Bronchial epithelial cell (primary cell): ENCODE data around the gene PADI1. TPM values are rescaled to one million over a fixed set of nuclear protein-coding genes. Genes with fewer than 3 reads are reported as not detected.

ENCODE experiments used
- DNase-seq: peaks from one replicate; pipeline ENCODE4 v3.0.0-alpha.2; 2010; ENCODE audit warnings: low read depth
- FAIRE-seq: peaks from 2 replicates; lab custom pipeline; 2011; peaks lifted over from hg19 to GRCh38; lab: Jason Lieb, UNC
- H3K27me3 ChIP-seq: 2 replicates; pipeline ENCODE4 v1.5.1; 2011; ENCODE audit warnings: low read length; ENCODE audit not compliant: control insufficient read depth, insufficient read depth
- H3K36me3 ChIP-seq: 2 replicates; pipeline ENCODE4 v1.5.1; 2011; ENCODE audit warnings: low read length; ENCODE audit not compliant: control insufficient read depth, insufficient read depth
- H3K4me3 ChIP-seq: 2 replicates; pipeline ENCODE4 v1.5.1; 2011; ENCODE audit warnings: mild to moderate bottlenecking, low read depth, low read length, control low read depth
- total RNA-seq: library from RNA; depleted of rRNA; stranded (reverse); fragments of >200 nt; gene quantifications from 2 replicates; pipeline ENCODE4 v1.2.1, GENCODE V29; 2014
- TF ChIP-seq, protein P1 (sequence below): IDR thresholded peaks from 2 replicates; pipeline ENCODE4 v1.5.1; 2011; ENCODE audit warnings: mild to moderate bottlenecking, moderate library complexity, low read length, control low read depth, inconsistent platforms; ENCODE audit not compliant: insufficient read depth, severe bottlenecking

The PADI1 gene
- total RNA-seq, 1 donor from 2014 or later: 11.8 TPM

GRCh38 chr1:17259233-17259873 lies 54.4 kb downstream of the PADI1 start:
- DNase-seq (no peak), FAIRE-seq (no peak)
- TF ChIP-seq, protein P1, sequence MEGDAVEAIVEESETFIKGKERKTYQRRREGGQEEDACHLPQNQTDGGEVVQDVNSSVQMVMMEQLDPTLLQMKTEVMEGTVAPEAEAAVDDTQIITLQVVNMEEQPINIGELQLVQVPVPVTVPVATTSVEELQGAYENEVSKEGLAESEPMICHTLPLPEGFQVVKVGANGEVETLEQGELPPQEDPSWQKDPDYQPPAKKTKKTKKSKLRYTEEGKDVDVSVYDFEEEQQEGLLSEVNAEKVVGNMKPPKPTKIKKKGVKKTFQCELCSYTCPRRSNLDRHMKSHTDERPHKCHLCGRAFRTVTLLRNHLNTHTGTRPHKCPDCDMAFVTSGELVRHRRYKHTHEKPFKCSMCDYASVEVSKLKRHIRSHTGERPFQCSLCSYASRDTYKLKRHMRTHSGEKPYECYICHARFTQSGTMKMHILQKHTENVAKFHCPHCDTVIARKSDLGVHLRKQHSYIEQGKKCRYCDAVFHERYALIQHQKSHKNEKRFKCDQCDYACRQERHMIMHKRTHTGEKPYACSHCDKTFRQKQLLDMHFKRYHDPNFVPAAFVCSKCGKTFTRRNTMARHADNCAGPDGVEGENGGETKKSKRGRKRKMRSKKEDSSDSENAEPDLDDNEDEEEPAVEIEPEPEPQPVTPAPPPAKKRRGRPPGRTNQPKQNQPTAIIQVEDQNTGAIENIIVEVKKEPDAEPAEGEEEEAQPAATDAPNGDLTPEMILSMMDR: no peak
- H3K4me3 ChIP-seq: no peak overlapping the region
- H3K36me3 ChIP-seq: no peaks in the 10 kb centered on the region
- H3K27me3 ChIP-seq: no peaks in the 10 kb centered on the region

DNA sequence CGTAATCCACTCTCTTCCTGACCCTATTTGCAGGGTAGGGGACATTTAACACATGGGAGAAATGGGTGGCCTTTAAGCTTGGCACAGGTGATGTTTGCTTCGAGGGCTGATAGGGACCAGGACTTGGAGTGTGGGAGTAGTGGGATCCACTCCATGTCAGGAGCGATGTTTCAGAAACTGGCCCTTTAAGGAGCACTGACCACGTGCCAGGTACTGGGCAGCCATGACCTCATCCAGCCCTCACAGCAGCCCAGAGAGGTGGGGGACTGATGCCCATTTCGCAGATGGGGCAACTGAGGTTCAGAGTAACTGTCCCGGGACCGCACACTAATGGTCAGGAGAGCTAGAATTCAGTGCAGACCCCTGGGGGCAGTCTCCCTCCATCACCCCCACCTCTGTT lies 55.3 kb downstream of the PADI1 start:
- Histone ChIP-seq H3K4me3 (no peak overlapping the region), H3K27me3 (no peaks in the 10 kb centered on the region), H3K36me3 (no peaks in the 10 kb centered on the region)
- DNase-seq (no peak), FAIRE-seq (no peak)
- TF ChIP-seq, protein P1: no peak

DNA sequence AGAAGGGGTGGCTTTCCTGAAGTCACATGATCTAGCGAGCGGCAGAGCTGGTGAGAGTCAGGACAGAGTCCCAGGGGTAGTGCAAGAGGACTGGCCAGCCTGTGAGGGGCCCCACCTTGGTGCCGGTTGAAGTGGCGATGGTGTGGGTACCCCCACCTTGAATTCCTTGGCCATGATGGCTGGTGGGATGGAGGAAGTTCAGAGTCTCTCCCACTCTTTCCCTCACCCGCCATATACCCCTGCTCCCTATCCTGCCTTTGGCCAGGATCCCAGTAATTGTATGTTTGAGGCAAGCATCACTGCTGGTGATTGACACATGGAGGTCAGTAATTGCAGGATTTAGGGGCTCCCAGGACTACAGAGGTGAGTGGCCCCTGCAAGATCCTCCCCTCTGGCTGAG lies 55.8 kb downstream of the PADI1 start:
- Histone ChIP-seq H3K4me3 (no peak overlapping the region), H3K27me3 (no peaks in the 10 kb centered on the region), H3K36me3 (no peaks in the 10 kb centered on the region)
- TF ChIP-seq, protein P1: no peak
- no peak for DNase-seq
- no peak for FAIRE-seq

DNA sequence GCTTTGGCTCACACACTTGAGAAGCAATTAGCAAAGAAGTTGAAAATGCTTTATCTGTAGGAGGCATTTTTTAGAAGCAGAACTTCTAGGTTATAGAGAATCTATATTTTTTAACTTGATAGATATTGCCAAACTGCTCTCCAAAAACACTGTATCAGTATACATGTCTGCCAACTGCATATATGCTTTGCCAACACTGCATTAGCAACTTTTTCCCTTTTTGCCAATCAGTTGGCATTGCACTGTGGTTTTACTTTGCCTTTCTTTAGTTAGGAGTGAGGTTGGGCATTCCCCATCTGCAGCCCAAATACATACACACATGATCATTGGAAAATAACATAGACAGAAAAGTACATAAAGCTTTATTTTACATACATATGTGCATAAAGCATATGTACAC lies 59.0 kb downstream of the PADI1 start:
- no peaks in the 10 kb centered on the region for H3K36me3 ChIP-seq
- DNase-seq (no peak), FAIRE-seq (no peak)
- H3K4me3 ChIP-seq: no peak overlapping the region
- H3K27me3 ChIP-seq: no peaks in the 10 kb centered on the region
- TF ChIP-seq, protein P1: no peak

- Histone ChIP-seq H3K27me3 (no peaks in the 10 kb centered on the region), H3K4me3 (no peak overlapping the region), H3K36me3 (no peaks in the 10 kb centered on the region)
- FAIRE-seq (no peak), DNase-seq (no peak)
- TF ChIP-seq, protein P1: no peak
Measured at GRCh38 chr1:17264470-17264869, 59.5 kb downstream of the PADI1 start.

DNA sequence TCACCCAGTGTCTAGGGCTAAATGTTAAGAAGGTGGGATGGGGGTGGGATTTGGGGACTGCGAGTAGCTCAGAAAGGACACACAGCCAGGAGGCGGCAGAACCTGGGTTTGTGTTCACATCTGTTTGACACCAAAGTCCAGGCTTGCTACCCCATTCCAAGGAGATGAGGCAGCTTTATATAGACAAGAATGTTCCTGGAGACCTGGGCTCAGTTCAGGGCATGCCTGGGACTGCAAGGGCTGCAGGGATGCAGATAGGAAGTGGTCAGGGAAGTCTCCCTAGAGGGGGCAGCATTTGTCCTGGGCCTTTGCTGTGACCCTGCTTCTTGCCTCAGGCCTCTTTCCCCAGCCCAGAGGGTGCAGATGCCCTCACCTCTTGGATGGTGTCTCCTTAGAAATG lies 60.2 kb downstream of the PADI1 start:
- FAIRE-seq (no peak), DNase-seq (peak; percentile 81)
- no peaks in the 10 kb centered on the region for H3K27me3 ChIP-seq
- no peak overlapping the region for H3K4me3 ChIP-seq
- TF ChIP-seq, protein P1: peak; percentile 26
- no peaks in the 10 kb centered on the region for H3K36me3 ChIP-seq
